Measurements from ENCODE around the gene KCNC2.

- TF ChIP-seq CTCF (IDR thresholded peaks at IDR 0.05; ENCODE audit: extremely low read depth in 1 of 2, insufficient read depth in 1 of 2, low read depth in 1 of 2, low read length in 2 of 2) (no peak), EZH2 (IDR thresholded peaks at IDR 0.05; ENCODE audit: borderline replicate concordance, low read depth, low read length, severe bottlenecking) (no peak), GATA2 (IDR thresholded peaks at IDR 0.05; ENCODE audit: insufficient read depth, insufficient read length, low read depth, low read length) (no peak), POLR2A (IDR thresholded peaks at IDR 0.05; ENCODE audit: low read depth, low read length) (no peak), POLR2AphosphoS5 (IDR thresholded peaks at IDR 0.05; ENCODE audit: insufficient read depth, low read depth, low read length) (no peak), JUN (IDR thresholded peaks at IDR 0.05; ENCODE audit: borderline replicate concordance, insufficient read depth, insufficient read length, low read depth) (no peak)
Observed at GRCh38 chr12:75155962-75156361, 53.7 kb downstream of the KCNC2 start.

Measured in endothelial cell of umbilical vein (primary cell).